GM21528 (cell line): Measurements from ENCODE around the gene DHCR7.

Source experiments
- ATAC-seq: cut with Tn5 transposase; IDR thresholded peaks from one replicate; pipeline ENCODE4 v1.9.1; 2021; ENCODE audit warnings: mild to moderate bottlenecking, moderate library complexity; ENCODE audit not compliant: unreplicated experiment, low FRiP score

Gene DHCR7

DNA sequence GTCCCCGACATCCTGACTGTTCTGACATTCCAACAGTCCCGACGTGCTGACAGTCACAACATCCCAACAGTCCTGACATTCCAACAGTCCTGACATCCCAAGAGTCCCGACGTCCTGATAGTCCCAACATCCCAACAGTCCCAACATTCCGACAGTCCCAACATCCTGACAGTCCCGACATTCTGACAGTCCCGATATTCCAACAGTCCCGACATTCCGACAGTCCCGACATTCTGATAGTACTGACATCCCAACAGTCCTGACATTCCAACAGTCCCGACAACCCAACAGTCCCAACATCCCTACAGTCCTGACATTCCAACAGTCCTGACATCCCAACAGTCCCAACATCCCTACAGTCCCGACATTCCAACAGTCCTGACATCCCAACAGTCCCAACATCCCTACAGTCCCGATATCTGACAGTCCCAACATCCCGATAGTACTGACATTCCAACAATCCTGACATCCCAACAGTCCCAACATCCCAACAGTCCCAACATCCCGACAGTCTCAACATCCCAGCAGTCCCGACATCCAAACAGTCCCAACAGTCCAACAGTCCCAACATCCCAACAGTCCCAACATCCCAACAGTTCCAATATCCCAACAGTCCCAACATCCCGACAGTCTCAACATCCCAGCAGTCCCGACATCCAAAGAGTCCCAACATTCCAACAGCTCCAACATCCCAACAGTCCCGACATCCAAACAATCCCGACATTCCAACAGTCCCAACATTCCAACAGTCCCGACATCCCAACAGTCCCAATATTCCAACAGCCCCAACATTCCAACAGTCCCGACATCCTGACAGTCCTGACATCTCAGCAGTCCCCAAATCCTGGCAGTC is 60.2 kb downstream of the DHCR7 start:
- ATAC-seq: no peak

DNA sequence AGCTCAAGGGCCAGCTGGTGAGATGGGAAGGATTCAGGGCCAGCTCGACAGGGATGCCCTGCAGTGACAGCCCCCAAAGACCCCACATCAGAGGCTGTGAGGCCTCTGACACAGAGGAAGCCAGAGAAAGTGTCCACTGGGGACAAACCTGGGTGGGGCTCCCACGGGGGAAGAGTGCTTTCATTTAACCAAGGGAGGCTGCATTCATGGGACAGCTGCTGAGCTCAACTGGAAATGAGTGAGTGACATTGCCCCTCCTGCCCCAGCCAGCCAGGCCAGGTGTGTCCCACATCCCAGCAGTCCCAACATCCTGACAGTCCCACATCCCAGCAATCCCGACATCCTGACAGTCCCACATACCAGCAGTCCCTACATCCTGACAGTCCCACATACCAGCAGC is 61.0 kb downstream of the DHCR7 start:
- ATAC-seq: no peak

DNA sequence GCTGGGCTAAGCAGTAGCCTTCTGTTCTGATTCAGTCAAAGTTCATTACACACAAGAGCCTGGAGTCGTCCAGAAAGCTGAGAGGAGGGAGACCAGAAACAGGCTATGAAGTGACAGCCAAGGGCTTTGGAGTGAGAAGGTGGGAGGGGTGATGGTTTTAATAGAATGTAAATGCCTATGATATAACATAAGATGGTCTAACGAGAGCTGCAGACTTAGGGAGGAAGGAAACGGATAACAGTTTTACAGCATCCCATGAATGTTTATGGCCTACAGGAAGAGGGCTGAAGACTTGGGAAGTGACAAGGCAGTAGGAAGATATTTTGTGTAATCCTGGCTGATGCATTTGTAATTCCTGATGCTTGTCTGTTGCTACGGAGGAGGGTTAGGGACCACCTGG is 62.0 kb downstream of the DHCR7 start:
- no peak for ATAC-seq

DNA sequence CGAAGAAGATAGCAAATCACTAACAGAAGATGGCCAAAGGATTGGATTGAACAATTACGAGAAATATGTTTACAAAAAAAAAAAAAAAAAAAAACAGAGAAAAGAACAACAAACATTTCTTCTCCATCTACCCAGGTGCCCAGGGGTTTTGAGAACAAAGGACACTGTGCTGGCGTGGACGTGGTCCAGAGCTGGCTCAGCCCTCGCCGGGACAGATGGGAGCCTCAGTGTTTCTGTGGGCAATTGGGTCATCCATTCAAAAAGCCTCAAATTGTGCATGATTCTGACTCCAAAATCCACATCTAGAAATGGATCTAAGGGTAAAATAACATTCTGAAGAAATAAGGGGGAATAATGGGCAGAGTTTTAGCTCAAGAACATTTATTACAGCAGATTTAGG is 63.1 kb downstream of the DHCR7 start:
- ATAC-seq: no peak

DNA sequence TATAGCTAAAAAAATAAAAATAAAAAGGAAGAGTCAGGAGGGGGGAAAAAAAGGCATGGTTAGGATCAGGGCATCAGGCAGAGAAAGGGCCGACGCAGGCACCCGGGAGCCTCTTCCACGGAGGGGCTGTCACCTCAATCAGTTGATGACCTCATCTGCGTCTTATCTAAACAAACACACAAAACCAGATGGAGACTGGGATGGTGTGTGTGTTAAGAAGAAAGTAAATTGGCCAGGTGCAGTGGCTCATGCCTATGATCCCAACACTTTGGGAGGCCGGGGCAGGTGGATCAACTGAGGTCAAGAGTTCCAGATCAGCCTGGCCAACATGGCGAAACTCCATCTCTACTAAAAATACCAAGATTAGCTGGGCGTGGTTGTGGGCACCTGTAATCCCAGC is 63.6 kb downstream of the DHCR7 start:
- ATAC-seq: no peak
